ACC112 (cell line): ENCODE results near the gene NECTIN1.
A peak's percentile ranks its signal among the peaks of the same experiment; 100 is the strongest.

Experiments
- H2AFZ ChIP-seq: fragments of 200-600 bp; sonication (generic); one replicate; pipeline ENCODE4 v1.6.0; 2017; ENCODE audit warnings: antibody characterized with exemption, low read length; ENCODE audit not compliant: unreplicated experiment
- H3K27ac ChIP-seq: fragments of 200-600 bp; sonication (generic); 2 replicates; pipeline ENCODE4 v1.5.1; 2014; ENCODE audit warnings: low read depth, mild to moderate bottlenecking, antibody characterized with exemption, low read length, moderate library complexity
- H3K27me3 ChIP-seq: fragments of 200-600 bp; sonication (generic); 2 replicates; pipeline ENCODE4 v1.6.1; 2014; ENCODE audit warnings: mild to moderate bottlenecking, antibody characterized with exemption, low read length, moderate library complexity, mixed read lengths; ENCODE audit not compliant: insufficient read depth
- H3K36me3 ChIP-seq: fragments of 200-600 bp; sonication (generic); 2 replicates; pipeline ENCODE4 v1.6.1; 2016; ENCODE audit warnings: mild to moderate bottlenecking, antibody characterized with exemption, low read length, moderate library complexity, mixed read lengths; ENCODE audit not compliant: insufficient read depth
- H3K4me1 ChIP-seq: fragments of 200-600 bp; sonication (generic); one replicate; pipeline ENCODE4 v1.6.1; 2016; ENCODE audit warnings: low read length, mixed read lengths; ENCODE audit not compliant: insufficient read depth, unreplicated experiment, control insufficient read depth
- H3K4me3 ChIP-seq: fragments of 200-600 bp; sonication (generic); 2 replicates; pipeline ENCODE4 v1.5.1; 2014; ENCODE audit warnings: mild to moderate bottlenecking, low read depth, low read length
- H3K79me2 ChIP-seq: fragments of 200-600 bp; sonication (generic); one replicate; pipeline ENCODE4 v1.6.0; 2016; ENCODE audit warnings: low read length; ENCODE audit not compliant: control insufficient read depth, unreplicated experiment, insufficient read depth

The NECTIN1 gene

DNA sequence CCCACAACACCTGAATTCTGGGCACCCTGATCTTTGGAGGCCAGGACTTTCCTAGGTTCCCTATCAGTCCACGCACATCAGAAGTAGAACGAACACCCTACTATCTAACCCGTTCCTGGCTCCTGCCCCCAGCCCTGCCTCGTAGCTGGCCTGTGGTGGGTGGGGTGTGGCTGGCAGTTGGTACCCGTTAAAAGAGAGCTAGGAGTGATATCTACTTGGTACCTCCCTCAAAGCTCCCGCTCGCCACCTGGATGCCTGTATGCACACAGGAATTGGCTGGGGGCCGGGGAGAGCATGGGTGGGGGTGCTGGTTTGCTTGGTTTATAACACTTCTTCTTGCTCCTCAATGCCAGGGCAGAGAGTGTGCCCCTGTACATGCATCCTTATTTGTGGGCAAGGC, 14.0 kb upstream of the NECTIN1 start:
- Histone ChIP-seq H3K79me2 (no peaks in the 10 kb centered on the region), H3K27me3 (peaks cover 79% of the 10 kb centered on the region), H3K36me3 (no peaks in the 10 kb centered on the region), H3K4me1 (no peaks in the 10 kb centered on the region), H3K27ac (no peak overlapping the region), H2AFZ (no peak overlapping the region), H3K4me3 (no peak overlapping the region)

DNA sequence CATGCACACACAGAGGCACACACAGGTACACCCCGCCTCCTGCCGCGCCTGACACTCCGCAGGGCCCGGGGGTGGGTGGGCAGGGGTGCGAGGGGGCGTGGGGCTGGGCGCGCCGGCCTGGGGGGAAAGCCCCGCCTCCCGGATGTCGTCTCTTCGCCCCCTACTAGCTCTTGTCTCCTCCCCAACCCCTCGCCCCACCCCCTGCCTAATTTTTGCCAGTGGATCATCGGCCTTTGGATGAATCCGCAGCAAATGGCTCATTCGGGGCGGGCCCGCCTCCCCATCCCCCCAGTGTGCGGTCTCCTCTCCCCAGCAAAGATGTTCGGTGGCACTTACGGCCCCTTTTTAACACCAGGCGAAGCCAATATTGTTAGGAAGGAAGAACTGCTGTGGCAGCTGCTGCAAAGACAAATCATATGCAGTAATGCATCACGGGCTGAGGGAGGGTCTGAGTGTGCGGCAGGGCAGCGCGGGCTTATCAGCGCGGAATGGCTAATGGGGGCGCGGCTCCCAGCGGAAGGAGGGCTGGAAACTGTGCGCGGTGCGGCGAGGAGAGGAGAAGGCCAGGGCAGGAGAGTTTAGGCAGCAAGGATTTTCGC, 13.4 kb upstream of the NECTIN1 start:
- Histone ChIP-seq H3K36me3 (no peaks in the 10 kb centered on the region), H3K79me2 (no peaks in the 10 kb centered on the region), H3K4me1 (no peaks in the 10 kb centered on the region), H3K27ac (no peak overlapping the region), H3K4me3 (no peak overlapping the region), H2AFZ (no peak overlapping the region), H3K27me3 (peaks cover 75% of the 10 kb centered on the region)

DNA sequence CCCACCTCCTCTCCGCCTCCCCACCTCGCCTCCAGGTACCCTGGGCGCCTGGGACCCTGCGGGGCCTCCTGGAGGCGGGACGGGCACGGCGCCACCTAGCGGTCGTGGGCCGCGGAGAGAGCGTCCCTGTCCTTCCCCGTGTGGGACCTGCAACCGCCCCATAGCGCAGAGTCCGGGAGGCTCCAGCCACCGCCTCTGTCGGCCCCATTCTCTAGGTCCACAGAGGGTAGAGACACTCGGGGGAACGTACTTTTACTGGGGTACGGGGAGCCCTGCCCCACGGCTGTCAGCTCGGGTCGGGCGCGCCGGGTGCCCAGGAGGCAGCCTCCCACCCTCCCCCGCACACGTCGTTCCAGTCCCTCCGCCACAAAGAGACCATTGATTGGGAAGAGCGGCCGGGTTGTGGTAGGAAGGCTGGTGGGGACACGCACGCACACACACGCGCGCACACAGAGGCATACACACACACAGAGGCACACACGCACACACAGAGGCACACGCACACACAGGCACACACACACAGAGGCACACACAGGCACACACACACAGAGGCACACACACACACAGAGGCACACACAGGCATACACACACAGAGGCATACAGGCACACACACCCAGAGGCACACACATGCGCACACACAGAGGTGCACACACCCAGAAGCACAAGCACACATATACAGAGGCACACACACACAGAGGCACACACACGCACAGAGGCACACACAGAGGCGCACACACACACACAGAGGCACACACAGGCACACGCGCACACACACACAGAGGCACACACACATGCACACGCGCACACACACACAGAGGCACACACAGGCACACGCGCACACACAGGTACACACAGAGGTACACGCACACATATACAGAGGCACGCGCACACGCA, 12.6 kb upstream of the NECTIN1 start:
- Histone ChIP-seq H3K4me3 (no peak overlapping the region), H3K4me1 (no peaks in the 10 kb centered on the region), H3K79me2 (no peaks in the 10 kb centered on the region), H2AFZ (no peak overlapping the region), H3K36me3 (no peaks in the 10 kb centered on the region), H3K27me3 (peaks cover 71% of the 10 kb centered on the region), H3K27ac (no peak overlapping the region)

- no peak overlapping the region for H3K27ac ChIP-seq
- H3K4me3 ChIP-seq = no peak overlapping the region
- H3K27me3 ChIP-seq = peaks cover 68% of the 10 kb centered on the region
- H3K79me2 ChIP-seq = no peaks in the 10 kb centered on the region
- H3K36me3 ChIP-seq = no peaks in the 10 kb centered on the region
- H2AFZ ChIP-seq = no peak overlapping the region
- no peaks in the 10 kb centered on the region for H3K4me1 ChIP-seq
Observed at GRCh38 chr11:119739975-119740374, 11.0 kb upstream of the NECTIN1 start.

DNA sequence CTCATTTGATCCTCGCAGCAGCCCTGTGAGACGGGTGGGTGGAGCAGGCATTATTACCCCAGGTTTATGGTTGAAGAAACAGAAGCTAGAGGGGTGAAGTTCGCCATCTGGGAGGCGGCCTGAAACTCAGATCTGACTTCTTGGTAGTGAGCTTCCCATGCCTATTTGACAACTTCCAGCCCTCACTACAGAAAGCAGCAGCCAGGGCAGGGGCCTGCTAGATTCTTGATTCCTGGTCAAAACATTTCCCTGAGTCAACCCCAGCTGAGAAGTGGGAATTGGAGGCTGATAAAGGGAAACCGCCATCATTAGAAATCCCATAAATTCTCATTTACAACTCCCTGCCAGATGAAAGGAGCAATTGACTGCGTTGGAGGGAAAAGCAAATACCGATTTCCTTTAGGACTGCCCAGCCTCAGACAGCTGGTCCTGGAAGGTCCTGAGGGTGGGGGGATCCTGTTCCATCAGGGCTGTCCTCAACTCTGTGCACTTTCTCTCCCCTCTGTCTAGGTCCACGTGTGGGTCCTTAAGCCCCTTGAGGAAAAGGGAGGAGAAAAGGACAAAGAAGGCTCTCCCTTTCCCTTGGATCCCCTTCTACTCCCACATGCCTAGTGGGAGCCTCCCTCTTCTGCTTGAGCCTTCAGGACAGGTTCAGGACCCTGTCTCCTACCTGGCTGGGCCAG, 10.2 kb upstream of the NECTIN1 start:
- H2AFZ ChIP-seq = no peak overlapping the region
- H3K4me1 ChIP-seq = no peaks in the 10 kb centered on the region
- peaks cover 63% of the 10 kb centered on the region for H3K27me3 ChIP-seq
- no peak overlapping the region for H3K4me3 ChIP-seq
- H3K27ac ChIP-seq = no peak overlapping the region
- H3K79me2 ChIP-seq = no peaks in the 10 kb centered on the region
- no peaks in the 10 kb centered on the region for H3K36me3 ChIP-seq

DNA sequence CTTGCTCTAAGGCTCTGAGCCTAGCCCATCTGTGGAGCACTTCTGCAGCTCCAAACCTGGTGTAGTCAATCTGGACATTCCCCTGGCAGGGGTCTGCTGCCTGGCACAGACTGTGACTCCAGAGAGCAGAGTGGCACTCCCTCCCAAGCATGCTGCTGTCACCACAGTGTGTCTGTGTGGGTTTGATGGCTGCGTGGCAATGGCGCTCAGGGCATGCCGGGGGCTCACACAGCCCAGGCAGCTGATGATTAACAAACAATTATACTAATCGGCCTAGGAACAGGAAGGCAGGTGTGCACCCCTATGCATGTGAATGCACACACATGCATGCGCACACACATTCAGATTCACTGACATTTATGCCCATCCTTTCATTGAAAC, 9.0 kb upstream of the NECTIN1 start:
- H3K79me2 ChIP-seq = no peaks in the 10 kb centered on the region
- no peaks in the 10 kb centered on the region for H3K4me1 ChIP-seq
- H3K27me3 ChIP-seq = peaks cover 58% of the 10 kb centered on the region
- no peak overlapping the region for H3K27ac ChIP-seq
- no peak overlapping the region for H3K4me3 ChIP-seq
- H3K36me3 ChIP-seq = no peaks in the 10 kb centered on the region
- H2AFZ ChIP-seq = no peak overlapping the region

- no peaks in the 10 kb centered on the region for H3K4me1 ChIP-seq
- no peak overlapping the region for H3K27ac ChIP-seq
- no peaks in the 10 kb centered on the region for H3K79me2 ChIP-seq
- no peaks in the 10 kb centered on the region for H3K36me3 ChIP-seq
- H3K27me3 ChIP-seq = peaks cover 52% of the 10 kb centered on the region
- H2AFZ ChIP-seq = no peak overlapping the region
- no peak overlapping the region for H3K4me3 ChIP-seq
Observed at GRCh38 chr11:119737366-119738058, 8.5 kb upstream of the NECTIN1 start.

GRCh38 chr11:119734788-119735187, 5.8 kb upstream of the NECTIN1 start:
- Histone ChIP-seq H3K79me2 (no peaks in the 10 kb centered on the region), H2AFZ (no peak overlapping the region), H3K4me3 (no peak overlapping the region), H3K36me3 (no peaks in the 10 kb centered on the region), H3K27me3 (peaks cover 27% of the 10 kb centered on the region), H3K27ac (no peak overlapping the region), H3K4me1 (peaks cover 3% of the 10 kb centered on the region)

- Histone ChIP-seq H3K4me1 (peaks cover 9% of the 10 kb centered on the region), H3K27me3 (peaks cover 20% of the 10 kb centered on the region), H3K27ac (no peak overlapping the region), H3K36me3 (no peaks in the 10 kb centered on the region), H3K4me3 (no peak overlapping the region), H3K79me2 (no peaks in the 10 kb centered on the region), H2AFZ (no peak overlapping the region)
Observed at GRCh38 chr11:119730789-119731386, 1.9 kb upstream of the NECTIN1 start.

- Histone ChIP-seq H3K79me2 (no peaks in the 10 kb centered on the region), H3K4me1 (peaks cover 9% of the 10 kb centered on the region), H3K27me3 (peaks cover 13% of the 10 kb centered on the region), H2AFZ (peak overlapping the region; percentile 70), H3K36me3 (no peaks in the 10 kb centered on the region), H3K4me3 (peak overlapping the region; percentile 89), H3K27ac (no peak overlapping the region)
Observed at GRCh38 chr11:119729951-119730613, 1.1 kb upstream of the NECTIN1 start.
